H1 (cell line): ENCODE results near the gene MUC2. TPM values are rescaled to one million over a fixed set of nuclear protein-coding genes. Genes with fewer than 3 reads are reported as not detected.

Experiments used
- CTCF ChIA-PET: fragments of 300-600 bp; sonication (Branson Sonifier 250); formaldehyde crosslinking; loops from one replicate; lab custom pipeline; 2021; ENCODE audit not compliant: partially characterized antibody; lab: Charles Lee
- POLR2A ChIA-PET: fragments of 300-600 bp; sonication (Branson Sonifier 250); formaldehyde crosslinking; loops from one replicate; lab custom pipeline; 2021; ENCODE audit warnings: inconsistent platforms; ENCODE audit not compliant: partially characterized antibody; lab: Charles Lee
- DNase-seq, 2 experiments: peaks; one replicate each; pipeline versions ENCODE4 v3.0.0 to v3.0.0-alpha.2; 2010 to 2022; ENCODE audit warnings: low spot score in 2 of 2, low read depth in 1 of 2, mixed read lengths in 1 of 2
- FAIRE-seq: peaks from 2 replicates; lab custom pipeline; 2011; peaks lifted over from hg19 to GRCh38; lab: Jason Lieb, UNC
- H2AFZ ChIP-seq: 2 replicates; pipeline ENCODE4 v1.8.1; 2012; ENCODE audit warnings: low read length, inconsistent platforms
- H2AK5ac ChIP-seq: 2 replicates; pipeline ENCODE4 v1.6.1; 2013; ENCODE audit warnings: low read depth, low read length
- H2BK120ac ChIP-seq: replicated peaks from 2 replicates; pipeline ENCODE3; 2013; ENCODE audit warnings: low read depth, low read length, inconsistent platforms
- H2BK12ac ChIP-seq: 2 replicates; pipeline ENCODE4 v1.6.1; 2013; ENCODE audit warnings: low read depth, low read length
- H2BK15ac ChIP-seq: 2 replicates; pipeline ENCODE4 v1.6.1; 2013; ENCODE audit warnings: low read length
- H2BK20ac ChIP-seq: 2 replicates; pipeline ENCODE4 v1.6.1; 2013; ENCODE audit warnings: low read length
- H2BK5ac ChIP-seq: 2 replicates; pipeline ENCODE4 v1.6.1; 2013; ENCODE audit warnings: low read depth, low read length
- H3K14ac ChIP-seq: 2 replicates; pipeline ENCODE4 v1.6.1; 2013; ENCODE audit warnings: inconsistent platforms; ENCODE audit not compliant: insufficient read length
- H3K18ac ChIP-seq: 2 replicates; pipeline ENCODE4 v1.6.1; 2013; ENCODE audit warnings: low read length; ENCODE audit errors: extremely low read depth
- H3K23ac ChIP-seq: 2 replicates; pipeline ENCODE4 v1.6.1; 2013; ENCODE audit warnings: inconsistent platforms; ENCODE audit not compliant: insufficient read length
- H3K23me2 ChIP-seq: 2 replicates; pipeline ENCODE4 v1.6.1; 2013; ENCODE audit warnings: low read depth, low read length
- H3K27ac ChIP-seq: 2 replicates; pipeline ENCODE4 v1.6.1; 2011; ENCODE audit warnings: low read depth, low read length, inconsistent platforms
- H3K27me3 ChIP-seq, 4 experiments: replicated peaks in 1 of 4; 1 replicate in 1 of 4; 2 replicates in 3 of 4; pipeline versions ENCODE4 v1.6.1 to v1.8.1; 2011 to 2013; ENCODE audit warnings: low read length in 3 of 4, mild to moderate bottlenecking in 3 of 4, inconsistent platforms in 2 of 4, mixed read lengths in 2 of 4, moderate library complexity in 1 of 4; ENCODE audit not compliant: control insufficient read depth in 3 of 4, insufficient read depth in 3 of 4; ENCODE audit errors: extremely low read depth in 1 of 4
- H3K36me3 ChIP-seq, 4 experiments: 2 replicates each; pipeline versions ENCODE4 v1.6.1 to v1.8.1; 2011 to 2013; ENCODE audit warnings: mild to moderate bottlenecking in 4 of 4, low read length in 3 of 4, moderate library complexity in 2 of 4, control low read depth in 1 of 4, inconsistent platforms in 1 of 4; ENCODE audit not compliant: insufficient read depth in 4 of 4, control insufficient read depth in 2 of 4
- H3K4ac ChIP-seq: replicated peaks from 2 replicates; pipeline ENCODE3; 2013; ENCODE audit warnings: low read length, low read depth, mixed read lengths, inconsistent platforms; ENCODE audit not compliant: insufficient read length
- H3K4me1 ChIP-seq, 4 experiments: replicated peaks in 1 of 4; 1 replicate in 1 of 4; 2 replicates in 3 of 4; pipeline versions ENCODE4 v1.6.1 to v1.8.1; 2011 to 2013; ENCODE audit warnings: low read length in 3 of 4, inconsistent platforms in 2 of 4, mixed read lengths in 1 of 4; ENCODE audit not compliant: insufficient read depth in 4 of 4, control insufficient read depth in 3 of 4
- H3K4me2 ChIP-seq, 2 experiments: 2 replicates each; pipeline versions ENCODE4 v1.6.1 to v1.8.1; 2011 to 2013; ENCODE audit warnings: low read depth in 2 of 2, low read length in 2 of 2, control low read depth in 1 of 2, inconsistent platforms in 1 of 2, mild to moderate bottlenecking in 1 of 2; ENCODE audit not compliant: insufficient read depth in 1 of 2
- H3K4me3 ChIP-seq, 4 experiments: fragments of 200-600, 300-600 bp in 1 of 4; sonication (generic), shearing (Covaris generic), sonication (Bioruptor Twin) in 1 of 4; 2 replicates each; pipeline versions ENCODE4 v1.5.1 to v1.8.1; 2011 to 2016; ENCODE audit warnings: low read length in 4 of 4, low read depth in 3 of 4, control low read depth in 2 of 4, inconsistent platforms in 2 of 4, mild to moderate bottlenecking in 2 of 4, mixed read lengths in 1 of 4, moderate library complexity in 1 of 4; ENCODE audit not compliant: insufficient read depth in 2 of 4; ENCODE audit errors: extremely low read depth in 1 of 4
- H3K56ac ChIP-seq: replicated peaks from 2 replicates; pipeline ENCODE3; 2013; ENCODE audit warnings: low read depth, mild to moderate bottlenecking, mixed read lengths, low read length, inconsistent platforms; ENCODE audit not compliant: insufficient read length
- H3K79me1 ChIP-seq: 2 replicates; pipeline ENCODE4 v1.6.1; 2013; ENCODE audit warnings: low read depth, low read length, control low read depth
- H3K79me2 ChIP-seq, 2 experiments: 2 replicates each; pipeline versions ENCODE4 v1.6.1 to v1.8.1; 2012 to 2013; ENCODE audit warnings: low read length in 2 of 2, mild to moderate bottlenecking in 2 of 2, inconsistent platforms in 1 of 2; ENCODE audit not compliant: insufficient read depth in 2 of 2, control insufficient read depth in 1 of 2
- H3K9ac ChIP-seq, 4 experiments: replicated peaks in 1 of 4; 1 replicate in 1 of 4; 2 replicates in 3 of 4; pipeline versions ENCODE4 v1.6.1 to v1.8.1; 2011 to 2013; ENCODE audit warnings: low read depth in 3 of 4, low read length in 3 of 4, control low read depth in 2 of 4, mild to moderate bottlenecking in 2 of 4, moderate library complexity in 2 of 4, inconsistent platforms in 1 of 4; ENCODE audit errors: extremely low read depth in 1 of 4
- H3K9me3 ChIP-seq, 2 experiments: 2 replicates each; pipeline versions ENCODE4 v1.6.1 to v1.8.1; 2012 to 2013; ENCODE audit warnings: mild to moderate bottlenecking in 2 of 2, moderate library complexity in 2 of 2, control low read depth in 1 of 2, inconsistent platforms in 1 of 2, low read depth in 1 of 2, low read length in 1 of 2, mixed read lengths in 1 of 2; ENCODE audit not compliant: insufficient read depth in 2 of 2
- H4K20me1 ChIP-seq, 2 experiments: replicated peaks in 1 of 2; 2 replicates each; pipeline versions ENCODE3 to v1.8.1; 2011 to 2013; ENCODE audit warnings: inconsistent platforms in 2 of 2, low read length in 2 of 2, mild to moderate bottlenecking in 1 of 2; ENCODE audit not compliant: insufficient read depth in 2 of 2, control insufficient read depth in 1 of 2
- H4K5ac ChIP-seq: 2 replicates; pipeline ENCODE4 v1.6.1; 2013; ENCODE audit warnings: low read length, low read depth, mixed read lengths, inconsistent platforms; ENCODE audit not compliant: insufficient read length
- H4K8ac ChIP-seq: 2 replicates; pipeline ENCODE4 v1.8.0; 2013; ENCODE audit warnings: mild to moderate bottlenecking, moderate library complexity, low read length, inconsistent platforms; ENCODE audit not compliant: insufficient read depth; ENCODE audit errors: extremely low read depth
- H4K91ac ChIP-seq: replicated peaks from 2 replicates; pipeline ENCODE3; 2013; ENCODE audit warnings: low read length, mixed read lengths, inconsistent platforms; ENCODE audit not compliant: insufficient read length
- ASH2L ChIP-seq: fragments of 200-600, 300-600 bp; sonication (generic); IDR thresholded peaks from one replicate; pipeline ENCODE4 v1.7.1; 2017; ENCODE audit warnings: low read length
- BACH1 ChIP-seq: IDR thresholded peaks from 2 replicates; pipeline ENCODE4 v1.6.1; 2012; ENCODE audit warnings: low read length, improper control_type of control experiment
- EP300 ChIP-seq, 2 experiments: IDR thresholded peaks; 1 replicate in 1 of 2; 2 replicates in 1 of 2; pipeline ENCODE4 v1.6.1; 2011 to 2012; ENCODE audit warnings: low read depth in 2 of 2, low read length in 2 of 2, mild to moderate bottlenecking in 2 of 2, borderline replicate concordance in 1 of 2, inconsistent platforms in 1 of 2, moderate library complexity in 1 of 2
- KDM1A ChIP-seq: fragments of 200-600, 300-600 bp; sonication (generic); IDR thresholded peaks from 2 replicates; pipeline ENCODE4 v1.7.1; 2016; ENCODE audit warnings: mild to moderate bottlenecking, low read length, borderline replicate concordance
- KDM5A ChIP-seq: fragments of 200-600 bp; IDR thresholded peaks from 2 replicates; pipeline ENCODE4 v1.7.1; 2012; ENCODE audit warnings: mild to moderate bottlenecking, low read length, inconsistent platforms, mixed read lengths
- MAFK ChIP-seq: IDR thresholded peaks from 2 replicates; pipeline ENCODE4 v1.6.1; 2012; ENCODE audit warnings: low read depth, mild to moderate bottlenecking, improper control_type of control experiment, low read length
- NRF1 ChIP-seq: IDR thresholded peaks from 2 replicates; pipeline ENCODE4 v1.6.1; 2011; ENCODE audit warnings: mild to moderate bottlenecking, low read depth, low read length, improper control_type of control experiment
- POU5F1 ChIP-seq: IDR thresholded peaks from 2 replicates; pipeline ENCODE4 v1.6.1; 2011; ENCODE audit warnings: low read depth, mild to moderate bottlenecking, low read length, moderate library complexity
- RBBP5 ChIP-seq: IDR thresholded peaks from 2 replicates; pipeline ENCODE4 v1.7.1; 2012; ENCODE audit warnings: low read depth, mild to moderate bottlenecking, inconsistent platforms, low read length, moderate library complexity, borderline replicate concordance
- RXRA ChIP-seq: IDR thresholded peaks from 2 replicates; pipeline ENCODE4 v1.6.1; 2011; ENCODE audit warnings: low read depth, mild to moderate bottlenecking, low read length, moderate library complexity; ENCODE audit not compliant: insufficient read depth
- SIX5 ChIP-seq: IDR thresholded peaks from 2 replicates; pipeline ENCODE4 v1.6.1; 2011; ENCODE audit warnings: mild to moderate bottlenecking, low read depth, low read length
- SP4 ChIP-seq: IDR thresholded peaks from 2 replicates; pipeline ENCODE4 v1.6.1; 2012; ENCODE audit warnings: low read length, inconsistent platforms
- SRF ChIP-seq: IDR thresholded peaks from 2 replicates; pipeline ENCODE4 v1.6.1; 2011; ENCODE audit warnings: mild to moderate bottlenecking, low read depth, low read length, moderate library complexity
- YY1 ChIP-seq: IDR thresholded peaks from 2 replicates; pipeline ENCODE4 v1.6.1; 2011; ENCODE audit warnings: low read depth, mild to moderate bottlenecking, low read length
- WGBS, 2 experiments: shearing (Covaris generic) in 1 of 2; methylation state at CpG; one replicate each; pipeline versions ENCODE4 v1.1.6 to v1.1.7; 2013 to 2015; ENCODE audit warnings: low lambda C conversion rate in 2 of 2, mixed read lengths in 2 of 2, inconsistent platforms in 1 of 2, low coverage in 1 of 2, missing lambda C conversion rate in 1 of 2; ENCODE audit not compliant: insufficient replicate concordance in 2 of 2, insufficient coverage in 1 of 2, insufficient read length in 1 of 2; ENCODE audit errors: extremely low coverage in 1 of 2, missing lambda C conversion rate in 1 of 2; 5-methylcytosine and 5-hydroxymethylcytosine counted together
- polyA plus RNA-seq, 7 experiments: library from polyadenylated mRNA; depleted of rRNA in 3 of 7; stranded (reverse) in 5 of 7; unstranded in 2 of 7; fragments of >200 nt in 5 of 7; fragments of 200-250 nt in 2 of 7; gene quantifications; 1 replicate in 5 of 7; 2 replicates in 1 of 7; 4 replicates in 1 of 7; pipeline versions ENCODE4 v1.2.1 to v1.2.3, GENCODE V29; 2011 to 2013; ENCODE audit warnings: missing spikeins in 2 of 7, mixed read lengths in 2 of 7
- total RNA-seq: library from RNA; stranded (reverse); fragmentation: NEBNext Ultra II Directional; extraction: Animal tissue kit (Norgen Biotek cat#: 25700); gene quantifications from 2 replicates; pipeline ENCODE4 v1.2.1, GENCODE V29; 2021

MUC2 gene
- total and polyA plus RNA-seq, 2 of the 8 experiments (the other 6 are each of a cell fraction or from before 2014, with no cell fraction given): not detected

- WGBS, 2 experiments: 68% methylated on average over 12 of the region's 12 CpGs; no CpG with 5 or more reads in 1 of the 2 experiments
- H3K4me1 ChIP-seq: no peaks in the 10 kb centered on the region
- no peak overlapping the region for H4K5ac ChIP-seq
- no peak overlapping the region for H3K9ac ChIP-seq
- peaks cover 26 to 48% of the 10 kb centered on the region in 2 experiments for H3K9me3 ChIP-seq
- H3K27me3 ChIP-seq: no peaks in the 10 kb centered on the region; a peak in 1 of 7 replicates
- no peak overlapping the region for H3K4me3 ChIP-seq
- peak overlapping the region; percentile 82; the same call in 1 of the 2 replicates for H2AK5ac ChIP-seq
- H3K23me2 ChIP-seq: peaks cover 6% of the 10 kb centered on the region; the same call in 1 of the 2 replicates
- no peak overlapping the region for H3K14ac ChIP-seq
- peak overlapping the region; percentile 53 for H3K4ac ChIP-seq
- DNase-seq (no peak), FAIRE-seq (no peak)
- H2BK120ac ChIP-seq: no peak overlapping the region
- peaks cover 0 to 3% (median 0%) of the 10 kb centered on the region in 4 experiments; a peak in 1 of 8 replicates for H3K36me3 ChIP-seq
- H3K79me2 ChIP-seq: no peaks in the 10 kb centered on the region
- no peak overlapping the region for H3K56ac ChIP-seq
- no peak overlapping the region for H2AFZ ChIP-seq
- ChIA-PET CTCF (no interaction called here), POLR2A (no interaction called here)
- H2BK15ac ChIP-seq: no peak overlapping the region
- H2BK12ac ChIP-seq: peak overlapping the region; percentile 75; the same call in 1 of the 2 replicates
- no peak overlapping the region for H3K4me2 ChIP-seq
- no peak overlapping the region for H3K27ac ChIP-seq
- peak overlapping the region; percentile 93 for H3K23ac ChIP-seq
- peak overlapping the region; percentile 65 for H4K91ac ChIP-seq
- H4K20me1 ChIP-seq: peaks cover 0 to 4% of the 10 kb centered on the region in 2 experiments
- no peak overlapping the region; the same call in 1 of the 2 replicates for H2BK5ac ChIP-seq
- no peak overlapping the region for H3K18ac ChIP-seq
- no peak overlapping the region for H4K8ac ChIP-seq
- TF ChIP-seq ASH2L (no peak), YY1 (no peak), MAFK (no peak), RBBP5 (no peak), EP300 (IDR thresholded peaks at IDR 0.05; ENCODE audit: borderline replicate concordance in 1 of 2, low read depth in 2 of 2, low read length in 2 of 2) (no peak), SP4 (no peak), KDM1A (no peak), SRF (no peak), POU5F1 (no peak), RXRA (no peak), SIX5 (no peak), KDM5A (no peak), NRF1 (no peak), BACH1 (no peak)
- H3K79me1 ChIP-seq: peaks cover 2% of the 10 kb centered on the region; the same call in 1 of the 2 replicates
- no peak overlapping the region for H2BK20ac ChIP-seq
These were observed 16.8 kb downstream of the MUC2 start for GRCh38 chr11:1091332-1092083.
